Immature natural killer cell (primary cell): ENCODE data around the gene NUDT3. TPM values are rescaled to one million over a fixed set of nuclear protein-coding genes. Genes with fewer than 3 reads are reported as not detected.
A peak's percentile ranks its signal among the peaks of the same experiment; 100 is the strongest.

Experiments
- DNase-seq, 3 donors: peaks; one replicate each; pipeline ENCODE4 v3.0.0; 2022; ENCODE audit warnings: mixed read lengths in 1 of 3
- H3K27ac Mint-ChIP-seq, 6 donors: one replicate each; pipeline ENCODE4 v1.8.0; 2020; ENCODE audit warnings: mixed read lengths in 6 of 6, mild to moderate bottlenecking in 5 of 6, inconsistent platforms in 4 of 6, moderate library complexity in 3 of 6
- H3K27me3 Mint-ChIP-seq, 3 donors: one replicate each; pipeline ENCODE4 v1.8.0; 2020 to 2021; ENCODE audit warnings: low read depth in 3 of 3, mild to moderate bottlenecking in 3 of 3, mixed read lengths in 3 of 3, moderate library complexity in 3 of 3, inconsistent platforms in 1 of 3
- H3K36me3 Mint-ChIP-seq, 3 donors: one replicate each; pipeline ENCODE4 v1.8.0; 2020; ENCODE audit warnings: mixed read lengths in 3 of 3, inconsistent platforms in 2 of 3, mild to moderate bottlenecking in 2 of 3
- H3K4me1 Mint-ChIP-seq, 2 donors: one replicate each; pipeline ENCODE4 v1.8.0; 2020; ENCODE audit warnings: inconsistent platforms in 2 of 2, mild to moderate bottlenecking in 2 of 2, mixed read lengths in 2 of 2, moderate library complexity in 1 of 2
- H3K4me3 Mint-ChIP-seq, 5 donors: one replicate each; pipeline ENCODE4 v1.8.0; 2020; ENCODE audit warnings: mild to moderate bottlenecking in 5 of 5, mixed read lengths in 5 of 5, inconsistent platforms in 3 of 5, moderate library complexity in 3 of 5
- H3K9me3 Mint-ChIP-seq, 6 donors: one replicate each; pipeline ENCODE4 v1.8.0; 2020; ENCODE audit warnings: mild to moderate bottlenecking in 6 of 6, mixed read lengths in 6 of 6, inconsistent platforms in 4 of 6, moderate library complexity in 3 of 6
- polyA plus RNA-seq, 3 donors: library from polyadenylated mRNA; unstranded; fragments of 300-500 nt; fragmentation: Illumina TruSeq; gene quantifications; one replicate each; pipeline ENCODE4 v1.2.3, GENCODE V29; 2021

Gene NUDT3
- polyA plus RNA-seq, 3 donors from 2014 or later = 5.0 to 10.3 (median 8.3) TPM

GRCh38 chr6:34239500-34239825, 153.0 kb downstream of the NUDT3 start:
- Mint-ChIP-seq H3K36me3 (peaks cover 0 to 12% (median 7%) of the 10 kb centered on the region in 3 donors), H3K27ac (peak overlapping the region in 3 of 6 donors; percentile 20 to 71 (median 51)), H3K27me3 (peaks cover 7 to 19% (median 13%) of the 10 kb centered on the region in 3 donors), H3K4me1 (peaks cover 24 to 29% of the 10 kb centered on the region in 2 donors), H3K9me3 (no peaks in the 10 kb centered on the region), H3K4me3 (peak overlapping the region in 3 of 5 donors; percentile 80 to 85 (median 83))
- no peak for DNase-seq

GRCh38 chr6:34238585-34239499, 153.6 kb downstream of the NUDT3 start:
- Mint-ChIP-seq H3K9me3 (no peaks in the 10 kb centered on the region), H3K4me1 (peaks cover 31 to 35% of the 10 kb centered on the region in 2 donors), H3K27ac (peak overlapping the region; percentile 60 to 88 (median 75)), H3K4me3 (peak overlapping the region; percentile 79 to 85 (median 83)), H3K27me3 (peaks cover 7 to 22% (median 15%) of the 10 kb centered on the region in 3 donors), H3K36me3 (peaks cover 0 to 12% (median 7%) of the 10 kb centered on the region in 3 donors)
- DNase-seq = no peak

- Mint-ChIP-seq H3K27me3 (peaks cover 7 to 22% (median 15%) of the 10 kb centered on the region in 3 donors), H3K27ac (peak overlapping the region; percentile 60 to 90 (median 86)), H3K4me1 (peaks cover 28 to 30% of the 10 kb centered on the region in 2 donors), H3K36me3 (peaks cover 0 to 12% (median 7%) of the 10 kb centered on the region in 3 donors), H3K9me3 (no peaks in the 10 kb centered on the region), H3K4me3 (peak overlapping the region; percentile 79 to 85 (median 83))
- DNase-seq = peak; percentile 68 to 73 (median 73)
Measured at GRCh38 chr6:34237722-34238584, 154.5 kb downstream of the NUDT3 start.

GRCh38 chr6:34237316-34237721, 155.2 kb downstream of the NUDT3 start:
- no peak overlapping the region for H3K27ac Mint-ChIP-seq
- peaks cover 0 to 9% (median 7%) of the 10 kb centered on the region in 3 donors for H3K36me3 Mint-ChIP-seq
- peaks cover 24 to 26% of the 10 kb centered on the region in 2 donors for H3K4me1 Mint-ChIP-seq
- peaks cover 7 to 22% (median 15%) of the 10 kb centered on the region in 3 donors for H3K27me3 Mint-ChIP-seq
- H3K4me3 Mint-ChIP-seq = peak overlapping the region in 1 of 5 donors; percentile 88
- H3K9me3 Mint-ChIP-seq = no peaks in the 10 kb centered on the region
- DNase-seq = peak in 1 of 3 donors; percentile 18

DNA sequence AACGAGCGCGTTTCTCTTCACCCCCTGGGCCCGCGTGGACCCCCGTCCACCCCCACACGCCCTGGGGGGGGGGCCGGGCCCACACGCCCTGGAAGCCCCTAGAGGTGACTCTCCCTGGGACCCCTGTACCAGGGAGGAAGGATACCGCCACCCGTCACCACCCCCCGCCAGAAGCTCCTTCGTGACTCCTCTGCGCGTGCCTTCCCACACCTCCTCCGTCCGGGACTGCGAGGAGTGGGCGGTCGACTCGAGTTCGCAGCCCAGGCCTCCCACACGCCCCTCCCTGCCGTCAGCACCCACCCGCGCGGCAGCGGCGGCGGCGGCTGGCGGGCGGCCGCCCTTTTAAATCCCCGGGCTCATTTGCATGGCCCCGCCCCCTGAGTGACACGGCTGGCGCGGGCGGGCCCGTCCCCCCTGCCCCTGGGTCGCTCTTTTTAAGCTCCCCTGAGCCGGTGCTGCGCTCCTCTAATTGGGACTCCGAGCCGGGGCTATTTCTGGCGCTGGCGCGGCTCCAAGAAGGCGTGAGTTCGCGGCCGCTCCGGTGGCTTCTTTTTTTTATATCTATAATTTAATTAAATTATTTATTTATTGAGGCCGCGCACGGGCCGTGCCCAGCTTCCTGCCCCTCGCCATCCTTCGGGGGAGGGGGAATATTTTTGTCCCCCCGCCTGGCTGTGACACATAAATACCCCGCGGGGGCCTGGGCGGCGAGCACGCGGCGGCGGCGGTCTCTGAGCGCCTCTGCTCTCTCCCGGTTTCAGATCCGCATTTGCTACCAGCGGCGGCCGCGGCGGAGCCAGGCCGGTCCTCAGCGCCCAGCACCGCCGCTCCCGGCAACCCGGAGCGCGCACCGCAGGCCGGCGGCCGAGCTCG, 155.8 kb downstream of the NUDT3 start, which contains the start of gene HMGA1:
TSS of gene HMGA1 (plus strand) at position 431 of the 873 bp plus-strand sequence. CDS start 3,908 bp downstream, outside the sequence.
- Mint-ChIP-seq H3K9me3 (no peaks in the 10 kb centered on the region), H3K4me1 (peaks cover 24 to 26% of the 10 kb centered on the region in 2 donors), H3K4me3 (peak within 1 kb of the TSS; percentile 87 to 93 (median 89)), H3K36me3 (peaks cover 0 to 8% (median 7%) of the 10 kb centered on the region in 3 donors), H3K27me3 (peaks cover 7 to 22% (median 15%) of the 10 kb centered on the region in 3 donors), H3K27ac (peak within 1 kb of the TSS; percentile 89 to 99 (median 96))
- peak; percentile 84 to 87 (median 85) for DNase-seq

DNA sequence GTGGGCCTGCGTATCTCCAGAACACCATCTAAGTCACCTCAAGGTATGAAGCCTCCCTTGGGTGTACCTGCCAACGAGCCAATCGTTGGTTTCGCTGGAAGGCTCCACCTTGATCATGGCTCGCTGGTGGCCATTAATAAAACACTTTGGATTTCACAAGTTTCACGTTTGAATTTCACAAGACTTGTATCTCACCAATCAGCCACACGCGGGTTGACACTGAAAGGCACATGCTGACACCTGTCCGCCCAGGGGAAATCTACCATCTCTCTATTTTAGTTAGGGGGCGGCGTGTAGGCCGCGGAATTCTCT, 156.4 kb downstream of the NUDT3 start:
- Mint-ChIP-seq H3K36me3 (peaks cover 0 to 3% (median 2%) of the 10 kb centered on the region in 3 donors), H3K9me3 (no peaks in the 10 kb centered on the region), H3K4me3 (peak overlapping the region; percentile 87 to 93 (median 89)), H3K27me3 (peaks cover 7 to 22% (median 15%) of the 10 kb centered on the region in 3 donors), H3K4me1 (peaks cover 24 to 26% of the 10 kb centered on the region in 2 donors), H3K27ac (peak overlapping the region; percentile 89 to 99 (median 96))
- peak; percentile 79 to 80 (median 79) for DNase-seq

- Mint-ChIP-seq H3K4me3 (peak overlapping the region; percentile 87 to 93 (median 89)), H3K27me3 (peaks cover 7 to 22% (median 15%) of the 10 kb centered on the region in 3 donors), H3K4me1 (peaks cover 24 to 26% of the 10 kb centered on the region in 2 donors), H3K36me3 (no peaks in the 10 kb centered on the region), H3K27ac (peak overlapping the region; percentile 89 to 99 (median 96)), H3K9me3 (no peaks in the 10 kb centered on the region)
- peak in 1 of 3 donors; percentile 60 for DNase-seq
Measured at GRCh38 chr6:34235307-34236130, 156.9 kb downstream of the NUDT3 start.

GRCh38 chr6:34234667-34235306, 157.7 kb downstream of the NUDT3 start:
- H3K36me3 Mint-ChIP-seq = no peaks in the 10 kb centered on the region
- peaks cover 7 to 22% (median 15%) of the 10 kb centered on the region in 3 donors for H3K27me3 Mint-ChIP-seq
- no peak for DNase-seq
- peaks cover 23 to 26% of the 10 kb centered on the region in 2 donors for H3K4me1 Mint-ChIP-seq
- H3K27ac Mint-ChIP-seq = peak overlapping the region; percentile 64 to 85 (median 78)
- peak overlapping the region; percentile 36 to 88 (median 62) for H3K4me3 Mint-ChIP-seq
- no peaks in the 10 kb centered on the region for H3K9me3 Mint-ChIP-seq

DNA sequence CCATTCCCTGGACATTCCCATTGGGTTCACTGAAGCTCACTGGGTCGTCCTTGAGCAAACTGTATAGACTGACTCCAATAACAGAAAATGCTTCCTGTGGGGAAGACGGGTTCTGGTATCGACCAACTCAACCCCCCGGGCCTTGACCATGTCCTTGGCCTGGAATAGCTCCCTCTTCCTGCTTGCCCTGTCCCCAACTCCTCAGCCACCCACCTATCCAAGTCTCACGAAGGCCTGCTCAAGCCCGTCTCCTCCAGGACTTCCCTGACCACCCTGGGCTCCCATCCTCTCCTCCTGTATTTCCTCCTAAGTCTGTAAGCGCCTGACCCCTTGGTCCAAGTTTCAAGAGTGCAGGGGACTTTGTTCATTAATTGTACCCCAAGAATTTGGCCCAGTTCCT, 158.6 kb downstream of the NUDT3 start:
- Mint-ChIP-seq H3K4me1 (peaks cover 22 to 23% of the 10 kb centered on the region in 2 donors), H3K36me3 (no peaks in the 10 kb centered on the region), H3K4me3 (peak overlapping the region in 3 of 5 donors; percentile 37 to 88 (median 73)), H3K9me3 (no peaks in the 10 kb centered on the region), H3K27me3 (peaks cover 7 to 22% (median 15%) of the 10 kb centered on the region in 3 donors), H3K27ac (peak overlapping the region; percentile 64 to 85 (median 78))
- no peak for DNase-seq

GRCh38 chr6:34232901-34233300, 159.6 kb downstream of the NUDT3 start:
- Mint-ChIP-seq H3K36me3 (no peaks in the 10 kb centered on the region), H3K27ac (peak overlapping the region in 3 of 6 donors; percentile 7 to 47 (median 26)), H3K27me3 (peaks cover 7 to 17% (median 11%) of the 10 kb centered on the region in 3 donors), H3K9me3 (no peaks in the 10 kb centered on the region), H3K4me3 (no peak overlapping the region), H3K4me1 (peaks cover 14% of the 10 kb centered on the region in 2 donors)
- no peak for DNase-seq

GRCh38 chr6:34231566-34232336, 160.7 kb downstream of the NUDT3 start:
- H3K27ac Mint-ChIP-seq = no peak overlapping the region
- H3K27me3 Mint-ChIP-seq = peaks cover 6 to 14% (median 10%) of the 10 kb centered on the region in 3 donors
- H3K36me3 Mint-ChIP-seq = no peaks in the 10 kb centered on the region
- DNase-seq = no peak
- no peak overlapping the region for H3K4me3 Mint-ChIP-seq
- no peaks in the 10 kb centered on the region for H3K9me3 Mint-ChIP-seq
- peaks cover 14% of the 10 kb centered on the region in 2 donors for H3K4me1 Mint-ChIP-seq
